Neural cell (in vitro differentiated cells): Measurements from ENCODE around the gene VEGFD. TPM values are rescaled to one million over a fixed set of nuclear protein-coding genes. Genes with fewer than 3 reads are reported as not detected.

Experiments used
- H2AFZ ChIP-seq: fragments of 200-600, 300-800 bp; sonication (generic), shearing (Covaris generic); 2 replicates; pipeline ENCODE4 v1.6.0; 2014; ENCODE audit warnings: low read depth, mild to moderate bottlenecking, antibody characterized with exemption, low read length, moderate library complexity
- H3F3A ChIP-seq: fragments of 200-600 bp; shearing (Covaris generic); 2 replicates; pipeline ENCODE4 v1.6.1; 2016; ENCODE audit warnings: mild to moderate bottlenecking, moderate library complexity, mixed read lengths, antibody characterized with exemption, low read length; ENCODE audit not compliant: insufficient read depth, poor library complexity, severe bottlenecking
- H3K27ac ChIP-seq: fragments of 200-600, 300-800 bp; sonication (generic), shearing (Covaris generic); 2 replicates; pipeline ENCODE4 v1.5.1; 2014; ENCODE audit warnings: mild to moderate bottlenecking, low read length, moderate library complexity
- H3K27me3 ChIP-seq: fragments of 300-800, 200-600 bp; sonication (generic), shearing (Covaris generic); 2 replicates; pipeline ENCODE4 v1.6.0; 2014; ENCODE audit warnings: mild to moderate bottlenecking, low read depth, low read length, moderate library complexity; ENCODE audit not compliant: insufficient read depth
- H3K36me3 ChIP-seq: fragments of 300-800, 200-600 bp; sonication (generic), shearing (Covaris generic); 2 replicates; pipeline ENCODE4 v1.5.1; 2014; ENCODE audit warnings: mild to moderate bottlenecking, antibody characterized with exemption, low read length, moderate library complexity; ENCODE audit not compliant: insufficient read depth
- H3K4me2 ChIP-seq: fragments of 300-800, 200-600 bp; sonication (generic), shearing (Covaris generic); 2 replicates; pipeline ENCODE4 v1.6.0; 2014; ENCODE audit warnings: mild to moderate bottlenecking, low read length
- H3K4me3 ChIP-seq: fragments of 300-800, 200-600 bp; sonication (generic), shearing (Covaris generic); 2 replicates; pipeline ENCODE4 v1.5.1; 2014; ENCODE audit warnings: mild to moderate bottlenecking, low read length, moderate library complexity
- H3K79me2 ChIP-seq: fragments of 200-600 bp; shearing (Covaris generic); replicated peaks from 2 replicates; pipeline ENCODE4 v1.6.0; 2014; ENCODE audit warnings: mild to moderate bottlenecking, low read length, moderate library complexity; ENCODE audit not compliant: insufficient read depth
- H3K9ac ChIP-seq: fragments of 300-800, 200-600 bp; sonication (generic), shearing (Covaris generic); 2 replicates; pipeline ENCODE4 v1.6.1; 2016; ENCODE audit warnings: mild to moderate bottlenecking, low read length, mixed read lengths
- H3K9me2 ChIP-seq: fragments of 200-600 bp; shearing (Covaris generic); 2 replicates; pipeline ENCODE4 v1.6.1; 2016; ENCODE audit warnings: mild to moderate bottlenecking, low read length, mixed read lengths; ENCODE audit not compliant: insufficient read depth
- H3K9me3 ChIP-seq: fragments of 200-600, 300-800 bp; sonication (generic), shearing (Covaris generic); 2 replicates; pipeline ENCODE4 v1.6.1; 2016; ENCODE audit warnings: mild to moderate bottlenecking, mixed run types, low read length, moderate library complexity, mixed read lengths
- H4K20me1 ChIP-seq: fragments of 200-600 bp; shearing (Covaris generic); 2 replicates; pipeline ENCODE4 v1.6.1; 2016; ENCODE audit warnings: mild to moderate bottlenecking, mixed run types; ENCODE audit not compliant: insufficient read depth
- CTCF ChIP-seq: fragments of 450-650 bp; IDR thresholded peaks from 2 replicates; pipeline ENCODE4 v1.5.1; 2014; ENCODE audit warnings: antibody characterized with exemption, mild to moderate bottlenecking, moderate library complexity; ENCODE audit not compliant: poor library complexity, severe bottlenecking
- EP300 ChIP-seq: fragments of 450-650 bp; conservative IDR thresholded peaks from 2 replicates; pipeline ENCODE4 v1.6.1; 2014; ENCODE audit warnings: antibody characterized with exemption, mild to moderate bottlenecking, moderate library complexity; ENCODE audit not compliant: poor library complexity, severe bottlenecking
- EZH2 ChIP-seq: fragments of 200-600, 300-800 bp; shearing (Covaris generic), sonication (generic); IDR thresholded peaks from 2 replicates; pipeline ENCODE4 v1.6.1; 2014; ENCODE audit warnings: antibody characterized with exemption, low read length, borderline replicate concordance, mild to moderate bottlenecking; ENCODE audit not compliant: insufficient read depth, poor library complexity, severe bottlenecking
- POLR2AphosphoS5 ChIP-seq: IDR thresholded peaks from 2 replicates; pipeline ENCODE4 v1.6.1; 2012
- RAD21 ChIP-seq: fragments of 450-650 bp; conservative IDR thresholded peaks from 2 replicates; pipeline ENCODE4 v1.6.1; 2014; ENCODE audit warnings: antibody characterized with exemption, mild to moderate bottlenecking, moderate library complexity
- REST ChIP-seq: IDR thresholded peaks from 2 replicates; pipeline ENCODE4 v1.6.1; 2012; ENCODE audit warnings: borderline replicate concordance
- SMC3 ChIP-seq: fragments of 450-650 bp; conservative IDR thresholded peaks from 2 replicates; pipeline ENCODE4 v1.6.1; 2014; ENCODE audit warnings: antibody characterized with exemption, mild to moderate bottlenecking, moderate library complexity; ENCODE audit not compliant: poor library complexity
- TAF1 ChIP-seq: IDR thresholded peaks from 2 replicates; pipeline ENCODE4 v1.6.1; 2012; ENCODE audit warnings: low read depth
- polyA plus RNA-seq: library from polyadenylated mRNA; depleted of rRNA; stranded (reverse); fragments of >200 nt; gene quantifications from 2 replicates; pipeline ENCODE4 v1.2.3, GENCODE V29; 2014

The VEGFD gene
- polyA plus RNA-seq, 1 donor from 2014 or later, result not detected

GRCh38 chrX:15413101-15413500 lies 28.9 kb upstream of the VEGFD start:
- Histone ChIP-seq H3F3A (no peaks in the 10 kb centered on the region), H3K9me3 (no peaks in the 10 kb centered on the region), H3K4me2 (no peak overlapping the region), H2AFZ (no peak overlapping the region), H3K27me3 (no peaks in the 10 kb centered on the region), H3K4me3 (no peak overlapping the region), H3K27ac (no peak overlapping the region), H3K9me2 (no peaks in the 10 kb centered on the region), H3K9ac (no peak overlapping the region), H3K79me2 (no peaks in the 10 kb centered on the region), H4K20me1 (no peaks in the 10 kb centered on the region), H3K36me3 (no peaks in the 10 kb centered on the region)
- TF ChIP-seq EP300 (no peak), RAD21 (no peak), CTCF (no peak), EZH2 (no peak), POLR2AphosphoS5 (no peak)

- H3K9me3 ChIP-seq, result no peaks in the 10 kb centered on the region
- H3K4me3 ChIP-seq, result no peak overlapping the region
- no peaks in the 10 kb centered on the region for H3K36me3 ChIP-seq
- H3K9ac ChIP-seq, result no peak overlapping the region
- no peaks in the 10 kb centered on the region for H3K9me2 ChIP-seq
- no peak overlapping the region for H3K4me2 ChIP-seq
- no peak overlapping the region for H3K27ac ChIP-seq
- H3K27me3 ChIP-seq, result no peaks in the 10 kb centered on the region
- no peaks in the 10 kb centered on the region for H3K79me2 ChIP-seq
- no peak overlapping the region for H2AFZ ChIP-seq
- TF ChIP-seq EZH2 (no peak), SMC3 (no peak), RAD21 (no peak), REST (no peak), CTCF (no peak), TAF1 (no peak)
- no peaks in the 10 kb centered on the region for H4K20me1 ChIP-seq
- no peaks in the 10 kb centered on the region for H3F3A ChIP-seq
Measured at GRCh38 chrX:15410947-15411346, 26.7 kb upstream of the VEGFD start.
